ENCODE results near the gene OLFML2A. TPM values are rescaled to one million over a fixed set of nuclear protein-coding genes. Genes with fewer than 3 reads are reported as not detected.
"Not testable (repeated sequence)": the region's sequence is repeated elsewhere in the genome, so short reads cannot be mapped to it uniquely, and the experiment has no call there.

The OLFML2A gene
- total and polyA plus RNA-seq, 2 experiments from 2014 or later = 2.2 to 3.4 TPM

DNA sequence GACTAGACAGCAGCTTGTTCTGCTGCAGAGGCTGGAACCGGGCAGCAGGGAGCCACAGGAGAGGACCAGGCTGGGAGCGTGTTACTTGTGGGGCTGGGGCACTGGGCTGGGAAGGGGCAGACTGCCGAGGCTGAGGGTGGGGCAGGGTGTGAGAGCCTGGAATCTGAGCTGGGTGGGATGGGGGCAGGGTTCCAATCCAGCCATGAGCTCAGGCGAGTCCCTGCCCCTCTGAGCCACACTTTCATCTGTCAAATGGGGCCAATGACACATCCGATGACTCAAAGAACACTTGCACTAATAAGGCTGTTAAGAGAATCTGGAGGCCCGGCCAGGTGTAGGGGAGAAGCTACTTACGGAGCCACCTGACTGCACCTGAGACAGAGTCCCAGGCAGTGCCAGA lies 57.7 kb downstream of the OLFML2A start:
- Histone ChIP-seq H3K9me2 (replicated peaks; ENCODE audit: insufficient read depth) (no peaks in the 10 kb centered on the region), H3K4me1 (ENCODE audit: insufficient read depth) (peaks cover 17% of the 10 kb centered on the region), H3K79me2 (no peaks in the 10 kb centered on the region), H2AFZ (no peak overlapping the region), H3K36me3 (replicated peaks; ENCODE audit: insufficient read depth, low read depth) (no peaks in the 10 kb centered on the region), H3K9me3 (ENCODE audit: low read depth) (no peaks in the 10 kb centered on the region), H4K20me1 (ENCODE audit: insufficient read depth, poor library complexity, severe bottlenecking) (no peaks in the 10 kb centered on the region), H3K27ac (peak overlapping the region; percentile 35), H3K4me3 (no peak overlapping the region), H3K27me3 (no peaks in the 10 kb centered on the region), H3K4me2 (no peak overlapping the region)
- 65% methylated on average over 7 of the region's 7 CpGs for WGBS (ENCODE audit: low lambda C conversion rate, missing lambda C conversion rate)
- peak; percentile 39 for DNase-seq (ENCODE audit: low spot score)
- TF ChIP-seq EZH2 (IDR thresholded peaks at IDR 0.05; ENCODE audit: borderline replicate concordance) (no peak), EZH2phosphoT487 (IDR thresholded peaks at IDR 0.05; ENCODE audit: low read depth, severe bottlenecking, unreplicated experiment) (no peak)
- TF ChIP-seq, protein P1, sequence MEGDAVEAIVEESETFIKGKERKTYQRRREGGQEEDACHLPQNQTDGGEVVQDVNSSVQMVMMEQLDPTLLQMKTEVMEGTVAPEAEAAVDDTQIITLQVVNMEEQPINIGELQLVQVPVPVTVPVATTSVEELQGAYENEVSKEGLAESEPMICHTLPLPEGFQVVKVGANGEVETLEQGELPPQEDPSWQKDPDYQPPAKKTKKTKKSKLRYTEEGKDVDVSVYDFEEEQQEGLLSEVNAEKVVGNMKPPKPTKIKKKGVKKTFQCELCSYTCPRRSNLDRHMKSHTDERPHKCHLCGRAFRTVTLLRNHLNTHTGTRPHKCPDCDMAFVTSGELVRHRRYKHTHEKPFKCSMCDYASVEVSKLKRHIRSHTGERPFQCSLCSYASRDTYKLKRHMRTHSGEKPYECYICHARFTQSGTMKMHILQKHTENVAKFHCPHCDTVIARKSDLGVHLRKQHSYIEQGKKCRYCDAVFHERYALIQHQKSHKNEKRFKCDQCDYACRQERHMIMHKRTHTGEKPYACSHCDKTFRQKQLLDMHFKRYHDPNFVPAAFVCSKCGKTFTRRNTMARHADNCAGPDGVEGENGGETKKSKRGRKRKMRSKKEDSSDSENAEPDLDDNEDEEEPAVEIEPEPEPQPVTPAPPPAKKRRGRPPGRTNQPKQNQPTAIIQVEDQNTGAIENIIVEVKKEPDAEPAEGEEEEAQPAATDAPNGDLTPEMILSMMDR (IDR thresholded peaks at IDR 0.05; ENCODE audit: poor library complexity) = no peak

DNA sequence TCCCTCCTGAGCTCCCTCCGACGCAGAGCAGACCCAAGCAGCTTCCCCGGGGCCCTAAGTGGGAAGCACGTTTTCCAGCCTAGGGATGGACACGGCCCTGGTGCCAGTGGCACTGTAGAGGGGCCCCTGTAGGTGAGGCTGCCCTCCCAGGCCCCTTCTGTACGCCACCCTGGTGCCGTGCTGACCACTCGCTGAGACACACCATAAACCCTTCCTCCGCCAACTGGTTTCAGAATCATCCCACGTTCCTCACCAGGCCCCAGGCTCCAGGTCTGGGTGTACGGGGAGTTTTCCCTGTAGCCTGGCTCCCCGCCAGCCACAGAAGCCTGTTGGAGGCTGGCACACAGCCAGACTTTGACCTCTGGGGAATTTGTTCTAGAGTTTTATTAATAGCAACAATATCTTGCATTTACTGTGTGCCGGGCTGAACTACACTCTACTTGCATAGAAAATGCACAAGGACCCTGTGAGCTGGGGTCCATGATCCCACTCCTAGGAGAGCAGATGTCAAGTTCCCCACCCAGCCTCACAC lies 58.2 kb downstream of the OLFML2A start:
- H4K20me1 ChIP-seq (ENCODE audit: insufficient read depth, poor library complexity, severe bottlenecking) = no peaks in the 10 kb centered on the region
- TF ChIP-seq, protein P1 (IDR thresholded peaks at IDR 0.05; ENCODE audit: poor library complexity) = no peak
- no peak for TF ChIP-seq EZH2phosphoT487 (IDR thresholded peaks at IDR 0.05; ENCODE audit: low read depth, severe bottlenecking, unreplicated experiment)
- no peak for TF ChIP-seq EZH2 (IDR thresholded peaks at IDR 0.05; ENCODE audit: borderline replicate concordance)
- peaks cover 17% of the 10 kb centered on the region for H3K4me1 ChIP-seq (ENCODE audit: insufficient read depth)
- no peaks in the 10 kb centered on the region for H3K36me3 ChIP-seq (replicated peaks; ENCODE audit: insufficient read depth, low read depth)
- no peaks in the 10 kb centered on the region for H3K27me3 ChIP-seq
- peak overlapping the region; percentile 47 for H3K4me2 ChIP-seq
- 63% methylated on average over 13 of the region's 13 CpGs for WGBS (ENCODE audit: low lambda C conversion rate, missing lambda C conversion rate)
- no peaks in the 10 kb centered on the region for H3K9me3 ChIP-seq (ENCODE audit: low read depth)
- H3K9me2 ChIP-seq (replicated peaks; ENCODE audit: insufficient read depth) = no peaks in the 10 kb centered on the region
- H3K27ac ChIP-seq = peak overlapping the region; percentile 35
- H3K4me3 ChIP-seq = no peak overlapping the region
- H3K79me2 ChIP-seq = no peaks in the 10 kb centered on the region
- peak; percentile 92 for DNase-seq (ENCODE audit: low spot score)
- H2AFZ ChIP-seq = no peak overlapping the region

DNA sequence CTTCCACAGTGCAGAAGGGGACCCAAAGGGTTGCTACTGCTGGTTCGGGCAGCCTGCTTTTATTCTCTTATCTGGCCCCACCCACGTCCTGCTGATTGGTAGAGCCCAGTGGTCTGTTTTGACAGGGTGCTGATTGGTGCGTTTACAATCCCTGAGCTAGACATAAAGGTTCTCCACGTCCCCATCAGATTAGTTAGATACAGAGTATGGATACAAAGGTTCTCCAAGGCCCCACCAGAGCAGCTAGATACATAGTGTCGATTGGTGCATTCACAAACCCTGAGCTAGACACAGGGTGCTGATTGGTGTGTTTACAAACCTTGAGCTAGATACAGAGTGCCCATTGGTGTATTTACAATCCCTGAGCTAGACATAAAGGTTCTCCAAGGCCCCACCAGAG lies 61.2 kb downstream of the OLFML2A start:
- not testable (repeated sequence) for H2AFZ ChIP-seq; H4K20me1 ChIP-seq (ENCODE audit: insufficient read depth, poor library complexity, severe bottlenecking); H3K9me2 ChIP-seq (replicated peaks; ENCODE audit: insufficient read depth); H3K27me3 ChIP-seq; H3K4me2 ChIP-seq; H3K9me3 ChIP-seq (ENCODE audit: low read depth); DNase-seq (ENCODE audit: low spot score); H3K27ac ChIP-seq; H3K36me3 ChIP-seq (replicated peaks; ENCODE audit: insufficient read depth, low read depth); H3K79me2 ChIP-seq; H3K4me3 ChIP-seq
- H3K4me1 ChIP-seq (ENCODE audit: insufficient read depth) = peaks cover 13% of the 10 kb centered on the region
- 79% methylated on average over 5 of the region's 5 CpGs for WGBS (ENCODE audit: low lambda C conversion rate, missing lambda C conversion rate)

DNA sequence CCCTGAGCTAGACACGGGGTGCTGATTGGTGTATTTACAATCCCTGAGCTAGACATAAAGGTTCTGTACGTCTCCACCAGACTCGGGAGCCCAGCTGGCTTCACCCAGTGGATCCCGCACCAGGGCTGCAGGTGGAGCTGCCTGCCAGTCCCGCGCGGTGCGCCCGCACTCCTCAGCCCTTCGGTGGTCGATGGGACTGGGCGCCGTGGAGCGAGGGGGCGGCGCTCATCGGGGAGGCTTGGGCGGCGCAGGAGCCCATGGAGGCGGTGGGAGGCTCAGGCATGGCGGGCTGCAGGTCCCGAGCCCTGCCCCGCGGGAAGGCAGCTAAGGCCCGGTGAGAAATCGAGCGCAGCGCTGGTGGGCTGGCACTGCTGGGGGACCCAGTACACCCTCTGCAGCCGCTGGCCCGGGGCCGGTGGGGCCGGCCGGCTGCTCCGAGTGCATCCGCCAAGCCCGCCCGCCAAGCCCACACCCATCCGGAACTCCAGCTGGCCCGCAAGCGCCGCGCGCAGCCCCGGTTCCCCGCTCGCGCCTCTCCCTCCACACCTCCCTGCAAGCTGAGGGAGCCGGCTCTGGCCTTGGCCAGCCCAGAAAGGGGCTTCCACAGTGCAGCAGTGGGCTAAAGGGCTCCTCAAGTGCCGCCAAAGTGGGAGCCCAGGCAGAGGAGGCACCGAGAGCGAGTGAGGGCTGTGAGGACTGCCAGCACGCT lies 61.8 kb downstream of the OLFML2A start:
- not testable (repeated sequence) for H3K9me2 ChIP-seq (replicated peaks; ENCODE audit: insufficient read depth); DNase-seq (ENCODE audit: low spot score); H3K36me3 ChIP-seq (replicated peaks; ENCODE audit: insufficient read depth, low read depth); H2AFZ ChIP-seq; H4K20me1 ChIP-seq (ENCODE audit: insufficient read depth, poor library complexity, severe bottlenecking); H3K4me2 ChIP-seq; H3K27me3 ChIP-seq; H3K4me3 ChIP-seq; H3K9me3 ChIP-seq (ENCODE audit: low read depth); H3K27ac ChIP-seq; H3K79me2 ChIP-seq
- WGBS (ENCODE audit: low lambda C conversion rate, missing lambda C conversion rate) = 95% methylated on average over 26 of the region's 52 CpGs
- H3K4me1 ChIP-seq (ENCODE audit: insufficient read depth) = peaks cover 13% of the 10 kb centered on the region

Measured in hepatocyte (in vitro differentiated cells).